Measurements from ENCODE around the gene IL1B.
"Not testable (repeated sequence)": the region's sequence is repeated elsewhere in the genome, so short reads cannot be mapped to it uniquely, and the experiment has no call there.

IL1B gene

DNA sequence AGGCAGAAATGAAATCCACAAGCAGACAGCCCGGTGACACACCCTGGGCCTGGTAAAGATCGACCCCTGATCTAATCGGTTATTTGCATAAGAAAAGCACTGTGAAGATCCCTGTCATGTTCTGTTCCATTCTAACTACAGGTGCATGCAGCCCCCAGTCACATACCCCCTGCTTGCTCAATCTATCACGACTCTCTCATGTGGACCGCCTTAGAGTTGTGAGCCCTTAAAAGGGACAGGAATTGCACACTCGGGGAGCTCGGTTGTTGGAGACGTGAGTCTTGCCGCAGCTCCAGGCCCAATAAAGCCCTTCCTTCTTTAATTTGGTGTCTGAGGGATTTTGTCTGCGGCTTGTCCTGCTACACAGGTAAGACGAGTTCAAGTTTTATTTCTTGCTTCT is 13.4 kb upstream of the IL1B start:
- no peak for DNase-seq

DNA sequence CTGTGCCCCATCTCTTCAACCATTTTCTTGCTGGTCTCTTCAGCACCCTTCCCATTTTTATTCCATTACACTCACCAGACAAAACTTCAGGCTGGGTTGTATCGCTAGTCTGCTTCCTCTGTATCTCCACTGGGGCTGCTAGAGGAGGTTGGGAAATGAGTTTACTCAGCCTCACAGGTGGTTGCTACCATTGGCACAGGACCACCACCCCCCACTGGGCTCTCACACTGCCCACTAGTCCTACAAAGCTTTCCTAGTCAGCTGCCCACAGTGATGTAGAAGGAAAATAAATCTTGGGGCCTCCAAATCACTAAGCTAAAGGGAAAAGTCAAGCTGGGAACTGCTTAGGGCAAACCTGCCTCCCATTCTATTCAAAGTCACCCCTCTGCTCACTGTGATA is 12.3 kb upstream of the IL1B start:
- DNase-seq = no peak

DNA sequence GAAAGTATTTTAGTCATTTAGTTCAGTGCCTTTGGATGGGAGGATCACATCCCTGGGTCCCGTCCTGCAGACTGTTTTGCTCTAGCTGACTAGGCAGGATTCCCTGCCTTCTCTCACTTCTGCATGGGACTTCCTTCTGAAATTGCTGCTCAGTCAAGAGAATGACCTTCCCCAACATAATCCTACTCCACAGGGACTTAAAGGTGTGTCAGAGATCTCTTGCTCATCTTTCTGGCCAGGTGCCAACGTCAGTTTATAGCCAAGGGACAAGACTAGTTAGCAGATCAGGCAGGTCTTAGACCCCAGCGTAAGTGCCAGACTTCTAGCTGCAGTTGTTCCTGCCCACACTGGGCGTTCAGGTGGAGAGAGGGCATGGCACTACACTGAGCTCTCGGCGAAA is 9.5 kb upstream of the IL1B start:
- DNase-seq = no peak

DNA sequence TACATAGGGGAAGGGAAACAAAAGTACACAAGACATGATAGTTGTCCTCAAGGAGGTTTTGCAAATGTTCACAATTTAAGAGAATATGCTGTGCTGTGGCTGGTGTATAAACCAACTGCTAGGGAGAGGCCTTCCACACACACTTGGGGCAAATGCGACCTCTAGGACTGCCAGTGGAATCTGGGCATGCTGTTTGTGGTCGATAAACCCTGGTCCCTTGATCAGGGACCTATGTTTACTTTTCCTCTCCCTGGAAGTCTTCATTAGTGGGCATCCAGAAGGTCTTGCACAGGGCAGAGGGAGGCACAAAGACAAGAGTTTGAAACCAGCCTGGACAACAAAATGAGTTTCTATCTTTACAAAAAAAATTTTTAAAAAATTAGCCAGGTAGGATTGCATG is 7.3 kb upstream of the IL1B start:
- no peak for DNase-seq

DNA sequence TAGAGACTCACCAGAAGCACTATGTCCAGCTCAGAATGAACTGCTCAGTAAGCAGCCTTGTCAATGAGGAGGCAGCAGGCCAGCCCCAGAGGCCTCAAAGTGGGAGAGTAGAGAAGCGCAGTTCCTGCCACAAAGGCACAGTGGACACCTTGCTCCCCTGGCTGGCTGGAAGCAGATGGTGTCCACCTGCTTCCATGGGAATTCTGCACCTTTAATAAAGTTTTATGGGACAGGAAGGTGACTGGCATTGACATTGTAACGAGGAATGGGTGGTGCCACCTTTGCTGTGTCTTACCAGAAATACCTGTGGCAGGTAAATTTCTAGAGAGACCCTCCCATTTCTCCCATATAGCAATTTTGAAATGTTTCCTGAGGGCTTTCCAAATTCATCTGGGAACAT is 6.7 kb upstream of the IL1B start:
- DNase-seq = no peak

DNA sequence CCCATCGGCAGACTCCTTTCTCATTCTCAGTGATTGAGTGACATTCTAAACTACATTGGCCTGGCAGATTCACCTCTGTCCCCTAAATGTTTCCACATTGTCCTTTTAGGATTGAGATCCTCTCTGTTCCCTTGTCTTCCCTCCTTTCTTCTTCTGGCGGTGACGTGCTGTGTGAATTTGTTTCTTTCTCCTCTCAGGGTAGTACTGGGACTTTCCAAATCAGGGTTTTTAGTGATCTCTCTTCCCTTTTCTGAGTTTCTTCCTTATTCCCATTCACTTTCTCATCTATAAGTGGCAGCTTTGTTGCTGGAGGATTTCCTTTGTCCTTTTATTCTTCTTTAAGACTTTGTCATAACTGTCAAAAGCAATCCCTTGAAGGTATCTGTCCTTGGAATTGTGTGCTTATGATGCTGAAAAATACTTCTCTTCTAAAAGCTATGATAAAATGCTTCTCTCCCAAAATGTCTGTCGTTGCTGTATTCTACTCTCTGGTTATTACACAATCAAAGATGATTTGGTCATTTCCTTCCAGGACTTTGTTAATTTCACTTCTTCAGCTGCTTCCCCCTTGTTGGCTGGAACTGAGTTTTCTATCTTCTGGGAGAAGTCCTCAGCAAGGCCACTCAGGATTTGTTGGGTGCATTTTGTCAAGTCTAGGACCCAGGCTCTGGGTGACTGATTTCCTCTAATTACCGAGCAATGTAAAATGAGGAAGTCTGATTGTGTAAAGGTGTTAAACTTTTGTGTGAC is 4.9 kb upstream of the IL1B start:
- peak; percentile 69 to 79 for DNase-seq

DNA sequence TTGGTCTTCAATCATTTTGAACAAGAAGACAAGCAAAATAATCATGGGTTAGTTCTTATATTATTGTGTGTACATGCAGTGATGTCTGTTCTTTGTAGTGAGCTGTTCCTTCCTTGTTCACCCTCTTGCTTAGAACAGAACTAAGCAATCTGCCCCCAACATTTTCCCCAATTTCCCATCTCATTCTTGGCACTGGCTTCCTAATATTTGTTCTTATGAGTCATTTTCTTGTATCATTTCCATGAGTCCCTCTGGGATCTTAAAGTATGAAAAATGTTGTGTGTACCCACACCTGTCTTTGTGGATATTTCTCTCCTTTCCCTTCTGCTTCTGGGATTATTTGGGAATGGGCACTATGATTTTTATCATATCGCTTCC is 3.5 kb upstream of the IL1B start:
- no peak for DNase-seq

DNA sequence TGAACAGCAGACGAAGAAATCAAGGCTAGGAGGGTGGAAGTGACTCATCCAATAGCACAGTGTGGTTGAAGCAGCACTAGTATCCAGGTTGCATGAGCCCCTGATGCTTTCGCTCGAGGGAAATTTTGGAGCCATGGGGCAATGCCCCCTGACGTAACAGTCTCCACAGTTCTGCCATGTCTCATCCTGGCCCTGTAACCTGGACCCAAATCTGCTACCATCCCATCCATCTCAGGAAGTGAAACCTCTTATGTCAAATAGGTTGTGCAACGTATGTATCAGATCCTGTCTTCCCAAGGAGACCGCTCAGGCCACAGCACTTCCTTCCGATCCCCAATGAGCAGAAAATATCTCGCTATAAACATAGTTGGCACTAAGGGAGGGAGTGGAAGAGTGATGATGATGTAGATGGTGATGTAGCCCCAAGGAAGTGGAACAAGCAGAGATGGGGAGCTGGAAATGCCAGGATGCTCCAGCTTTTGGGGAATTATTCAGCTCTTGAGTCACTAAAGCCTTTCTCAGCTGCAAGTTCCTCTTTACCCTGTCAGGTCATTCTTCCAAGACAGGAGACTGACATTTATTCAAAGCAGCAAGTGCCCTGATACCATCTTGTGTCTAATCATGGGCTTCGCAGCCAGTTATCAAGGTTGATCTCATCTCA is 3.0 kb upstream of the IL1B start:
- DNase-seq = peak; percentile 63 to 73

DNA sequence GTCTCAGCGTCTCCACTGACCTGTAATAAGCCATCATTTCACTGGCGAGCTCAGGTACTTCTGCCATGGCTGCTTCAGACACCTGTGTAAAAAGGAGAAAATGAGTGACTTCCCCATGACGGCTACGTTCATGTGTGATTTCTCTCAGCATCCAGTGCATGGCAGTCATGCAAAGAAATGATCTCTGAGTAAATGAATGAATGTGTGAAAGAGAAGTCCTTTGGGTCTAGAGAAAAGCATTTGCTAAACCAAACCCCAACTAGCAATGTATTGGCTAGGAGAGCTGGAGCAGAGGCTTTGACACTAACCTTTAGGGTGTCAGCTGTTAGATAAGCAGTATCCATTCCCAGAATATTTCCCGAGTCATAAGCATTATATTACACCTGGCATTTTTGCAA is 417 bp downstream of the IL1B start:
- no peak for DNase-seq

DNA sequence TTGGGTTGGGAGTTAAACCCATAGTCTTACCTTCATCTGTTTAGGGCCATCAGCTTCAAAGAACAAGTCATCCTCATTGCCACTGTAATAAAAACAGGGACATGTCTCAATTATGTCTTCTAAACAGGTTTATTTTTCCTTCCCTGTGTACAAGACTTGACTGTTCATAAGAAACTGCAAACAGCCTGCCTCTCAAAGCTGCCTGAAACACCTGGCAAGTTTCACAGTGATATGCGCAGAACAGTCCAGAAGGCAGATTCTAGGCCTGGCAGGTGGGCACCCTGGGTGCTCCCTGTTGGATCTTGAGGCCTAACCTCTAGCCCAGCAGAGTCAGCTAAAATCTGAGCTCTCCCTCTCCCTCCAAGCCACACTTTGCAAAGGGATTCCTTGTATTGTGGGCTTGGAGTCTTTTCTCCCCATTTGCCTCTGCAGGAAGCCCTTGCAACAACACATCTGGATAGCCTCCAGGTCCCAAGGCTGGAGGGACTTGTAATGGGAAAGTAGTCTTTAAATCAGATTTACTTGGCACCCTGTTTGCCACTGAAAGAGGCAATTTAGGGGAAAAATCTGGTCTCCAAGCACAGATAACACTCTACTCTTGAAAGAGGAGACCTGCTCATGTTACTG is 930 bp downstream of the IL1B start:
- DNase-seq = no peak

DNA sequence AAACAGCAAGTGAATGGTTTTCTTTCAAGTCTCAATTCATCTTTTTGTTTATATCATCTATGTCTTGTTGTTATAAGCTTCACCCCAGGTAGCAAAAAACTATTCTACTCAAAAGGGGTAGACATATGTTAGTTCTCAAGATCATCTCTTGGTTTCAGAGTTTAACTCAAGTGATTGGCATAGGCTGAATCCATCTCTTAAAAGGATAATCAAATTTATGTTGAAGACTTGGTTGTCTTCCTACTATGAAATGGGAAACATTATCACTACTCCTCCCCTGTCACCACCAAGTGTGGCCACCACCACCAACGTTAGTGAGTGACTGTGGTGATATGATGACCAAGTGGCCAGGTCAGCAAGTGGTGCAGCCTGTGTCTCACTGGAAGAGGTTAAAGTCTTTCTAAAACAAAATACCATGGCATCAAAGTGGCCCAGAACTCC is 1.5 kb downstream of the IL1B start:
- no peak for DNase-seq

DNA sequence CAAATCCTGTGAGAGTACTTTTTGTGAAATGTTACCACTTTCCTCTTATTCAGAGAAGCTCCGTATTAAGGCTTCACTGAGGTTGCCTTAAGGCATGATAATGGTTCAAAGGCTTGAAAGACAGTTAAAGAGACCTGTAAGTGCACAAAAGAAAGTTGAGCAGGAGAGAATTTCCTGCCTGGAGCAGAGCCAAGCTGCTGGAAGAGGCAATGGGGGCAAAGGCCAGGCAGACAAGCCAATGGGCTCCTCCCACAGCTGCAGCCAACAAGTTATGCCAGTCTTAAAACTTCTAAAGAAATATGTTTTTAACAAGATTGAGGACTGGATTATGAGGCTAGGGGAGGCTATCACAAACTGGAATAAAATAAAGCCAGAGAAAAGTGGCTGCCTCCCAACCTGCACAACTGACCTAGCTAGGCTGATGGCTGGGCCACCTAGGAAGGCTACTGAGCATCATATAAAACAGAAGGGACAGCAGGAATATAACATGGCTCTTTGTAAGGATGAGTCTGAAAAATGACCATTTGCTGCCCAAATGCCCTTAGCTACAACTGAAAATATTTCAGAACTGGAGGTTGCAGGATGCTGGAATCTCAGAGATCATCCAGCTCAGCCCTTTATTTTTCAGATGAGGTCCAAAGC is 2.1 kb downstream of the IL1B start:
- no peak for DNase-seq

DNA sequence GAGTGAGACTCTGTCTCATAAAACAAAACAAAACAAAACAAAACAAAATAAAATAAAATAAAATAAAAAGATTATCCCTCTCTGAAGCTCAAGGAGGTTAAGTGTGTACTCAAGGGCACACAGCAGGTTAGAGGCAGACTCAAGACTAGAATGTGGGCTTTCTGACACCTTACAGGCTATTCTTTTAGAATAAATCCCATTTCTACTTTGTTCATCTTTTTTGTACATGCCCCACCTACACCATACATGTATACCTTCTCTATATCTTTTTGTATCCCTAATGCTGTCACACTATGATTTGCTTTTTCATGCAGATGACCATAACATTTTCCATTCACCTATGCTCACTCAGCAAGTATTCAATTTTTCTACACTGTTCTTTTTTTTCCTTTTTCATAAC is 2.6 kb downstream of the IL1B start:
- no peak for DNase-seq

DNA sequence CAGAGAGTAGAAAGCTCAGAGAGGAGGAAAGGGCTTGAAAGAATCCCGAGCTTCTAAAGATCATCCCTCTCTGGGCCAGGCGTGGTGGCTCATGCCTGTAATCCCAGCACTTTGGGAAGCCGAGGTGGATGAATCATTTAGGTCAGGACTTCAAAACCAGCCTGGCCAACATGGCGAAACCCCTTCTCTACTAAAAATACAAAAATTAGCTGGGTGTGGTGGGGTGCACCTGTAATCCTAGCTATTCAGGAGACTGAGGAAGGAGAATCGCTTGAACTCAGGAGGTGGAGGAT is 3.0 kb downstream of the IL1B start:
- not testable (repeated sequence) for DNase-seq

DNA sequence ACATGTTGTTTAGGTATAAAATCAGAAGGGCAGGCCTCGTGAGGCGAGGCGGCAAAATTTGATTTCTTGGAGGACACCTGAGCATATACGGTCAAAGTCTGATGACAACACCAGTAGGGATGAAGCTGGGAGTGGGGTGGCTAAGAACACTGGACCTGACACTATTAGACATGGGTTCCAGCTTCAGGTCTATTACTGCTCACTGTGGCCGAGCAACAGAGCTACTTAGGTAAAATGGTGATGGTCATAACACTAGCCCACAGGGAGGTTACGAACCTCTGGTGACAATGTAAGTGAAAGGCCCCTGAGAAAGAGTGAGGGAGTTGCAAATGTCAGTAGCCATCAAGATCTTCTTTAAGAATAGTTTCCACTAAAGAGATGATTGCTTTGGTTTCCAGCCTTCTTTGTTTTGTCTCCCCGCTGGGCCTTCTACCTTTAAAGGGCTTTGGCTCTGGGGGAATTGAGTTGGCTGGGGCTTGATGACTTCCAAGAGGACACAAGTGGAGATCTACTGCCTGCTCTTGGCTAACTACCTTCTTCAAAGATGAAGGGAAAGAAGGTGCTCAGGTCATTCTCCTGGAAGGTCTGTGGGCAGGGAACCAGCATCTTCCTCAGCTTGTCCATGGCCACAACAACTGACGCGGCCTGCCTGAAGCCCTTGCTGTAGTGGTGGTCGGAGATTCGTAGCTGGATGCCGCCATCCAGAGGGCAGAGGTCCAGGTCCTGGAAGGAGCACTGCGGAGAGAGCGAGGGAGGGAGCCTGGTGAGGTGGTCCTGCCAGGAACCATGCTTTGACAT is 3.5 kb downstream of the IL1B start:
- DNase-seq = no peak

DNA sequence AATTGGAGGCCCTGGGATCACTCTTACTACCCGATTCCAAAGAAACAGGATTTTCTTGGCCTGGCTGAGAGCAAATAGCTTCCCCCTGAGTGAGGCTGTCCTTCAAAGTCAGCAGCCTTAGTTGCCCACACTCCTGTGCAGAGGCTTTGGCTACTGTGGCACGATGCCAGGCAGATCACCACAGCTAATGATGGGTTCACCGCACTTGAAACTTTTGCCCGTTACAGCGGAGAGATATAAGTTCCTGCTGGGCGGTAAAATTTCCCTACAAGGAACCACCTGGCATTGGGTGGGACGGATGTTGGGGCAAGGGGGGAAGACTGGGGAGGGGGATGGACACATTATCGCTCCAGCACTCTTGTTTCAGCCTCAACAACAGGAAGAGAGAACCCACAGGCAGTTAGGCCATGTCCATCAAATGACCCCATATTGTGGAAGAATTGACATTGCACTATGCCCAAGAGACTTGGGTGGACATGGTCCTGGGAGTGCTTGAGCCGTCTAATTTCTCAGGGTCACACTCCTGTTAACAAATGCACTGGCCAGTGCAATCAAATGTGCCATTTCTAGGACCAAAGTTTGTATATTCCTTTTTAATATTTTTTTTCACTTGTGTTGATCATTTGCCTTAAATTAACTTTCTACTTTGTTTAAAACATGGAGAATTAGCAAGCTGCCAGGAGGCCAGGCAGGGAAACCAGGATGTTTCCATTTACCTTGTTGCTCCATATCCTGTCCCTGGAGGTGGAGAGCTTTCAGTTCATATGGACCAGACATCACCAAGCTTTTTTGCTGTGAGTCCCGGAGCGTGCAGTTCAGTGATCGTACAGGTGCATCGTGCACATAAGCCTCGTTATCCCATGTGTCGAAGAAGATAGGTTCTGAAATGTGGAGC is 4.4 kb downstream of the IL1B start:
- peak; percentile 12 to 50 for DNase-seq

DNA sequence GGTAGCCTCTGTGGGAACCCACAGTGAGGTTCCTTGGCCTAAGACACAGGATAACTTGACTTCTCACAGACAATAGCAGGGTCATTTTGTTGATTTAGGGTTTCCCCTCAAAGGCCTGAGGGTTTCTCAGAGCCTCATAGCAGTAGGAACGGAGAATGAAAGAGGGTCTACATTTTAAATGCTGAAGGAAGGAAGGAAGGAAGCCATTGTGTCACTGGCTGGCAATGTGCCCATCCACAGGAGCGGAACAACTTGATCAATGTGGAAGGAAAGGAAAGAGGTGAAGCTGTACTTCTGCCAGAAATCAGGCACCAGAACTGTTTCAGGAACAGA is 5.1 kb downstream of the IL1B start:
- no peak for DNase-seq

DNA sequence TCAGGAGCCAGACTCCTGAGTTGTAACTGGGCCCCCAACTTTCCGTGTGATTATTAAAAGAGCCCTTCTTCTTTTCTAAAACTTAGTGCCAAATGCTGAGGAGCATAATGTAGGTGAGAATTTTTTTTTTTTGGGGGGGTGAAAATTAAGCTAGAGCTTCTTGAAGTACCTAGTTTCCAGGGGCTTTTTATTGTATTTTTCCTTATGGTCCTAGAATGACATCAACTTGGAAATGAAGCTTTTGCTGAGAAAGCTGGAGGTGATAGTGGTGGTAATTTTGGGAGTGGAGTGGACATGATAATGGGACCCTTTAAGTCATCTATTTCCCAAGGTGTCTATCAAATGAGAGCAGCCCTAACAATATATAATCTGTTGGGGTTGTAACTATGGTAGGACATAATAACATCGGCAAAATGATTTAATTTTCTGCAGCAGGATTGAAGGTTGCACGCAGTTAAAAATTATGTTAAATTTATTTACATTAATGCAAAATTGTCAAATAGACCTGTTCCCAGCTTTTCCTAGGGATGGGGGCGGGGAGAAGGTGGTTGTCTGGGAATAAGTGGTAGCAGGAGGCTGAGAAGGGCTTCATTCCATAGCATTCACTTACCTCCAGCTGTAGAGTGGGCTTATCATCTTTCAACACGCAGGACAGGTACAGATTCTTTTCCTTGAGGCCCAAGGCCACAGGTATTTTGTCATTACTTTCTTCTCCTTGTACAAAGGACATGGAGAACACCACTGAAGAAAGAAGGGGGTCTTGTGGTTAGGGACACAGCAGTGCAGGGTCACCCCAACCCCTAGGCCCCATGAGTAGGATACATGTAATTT is 5.7 kb downstream of the IL1B start:
- DNase-seq = no peak

DNA sequence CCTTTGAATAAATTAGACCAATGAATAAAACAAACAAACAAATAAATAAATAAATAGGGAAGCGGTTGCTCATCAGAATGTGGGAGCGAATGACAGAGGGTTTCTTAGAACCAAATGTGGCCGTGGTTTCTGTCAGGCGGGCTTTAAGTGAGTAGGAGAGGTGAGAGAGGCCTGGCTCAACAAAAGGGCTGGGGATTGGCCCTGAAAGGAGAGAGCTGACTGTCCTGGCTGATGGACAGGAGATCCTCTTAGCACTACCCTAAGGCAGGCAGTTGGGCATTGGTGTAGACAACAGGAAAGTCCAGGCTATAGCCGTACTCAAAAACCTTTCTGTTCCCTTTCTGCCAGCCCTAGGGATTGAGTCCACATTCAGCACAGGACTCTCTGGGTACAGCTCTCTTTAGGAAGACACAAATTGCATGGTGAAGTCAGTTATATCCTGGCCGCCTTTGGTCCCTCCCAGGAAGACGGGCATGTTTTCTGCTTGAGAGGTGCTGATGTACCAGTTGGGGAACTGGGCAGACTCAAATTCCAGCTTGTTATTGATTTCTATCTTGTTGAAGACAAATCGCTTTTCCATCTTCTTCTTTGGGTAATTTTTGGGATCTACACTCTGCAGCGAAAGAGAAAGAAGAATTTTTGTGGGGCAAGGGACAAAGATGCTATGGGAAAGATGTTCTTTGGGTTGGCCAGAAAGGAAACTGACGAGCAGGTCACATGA is 6.5 kb downstream of the IL1B start:
- DNase-seq = no peak

DNA sequence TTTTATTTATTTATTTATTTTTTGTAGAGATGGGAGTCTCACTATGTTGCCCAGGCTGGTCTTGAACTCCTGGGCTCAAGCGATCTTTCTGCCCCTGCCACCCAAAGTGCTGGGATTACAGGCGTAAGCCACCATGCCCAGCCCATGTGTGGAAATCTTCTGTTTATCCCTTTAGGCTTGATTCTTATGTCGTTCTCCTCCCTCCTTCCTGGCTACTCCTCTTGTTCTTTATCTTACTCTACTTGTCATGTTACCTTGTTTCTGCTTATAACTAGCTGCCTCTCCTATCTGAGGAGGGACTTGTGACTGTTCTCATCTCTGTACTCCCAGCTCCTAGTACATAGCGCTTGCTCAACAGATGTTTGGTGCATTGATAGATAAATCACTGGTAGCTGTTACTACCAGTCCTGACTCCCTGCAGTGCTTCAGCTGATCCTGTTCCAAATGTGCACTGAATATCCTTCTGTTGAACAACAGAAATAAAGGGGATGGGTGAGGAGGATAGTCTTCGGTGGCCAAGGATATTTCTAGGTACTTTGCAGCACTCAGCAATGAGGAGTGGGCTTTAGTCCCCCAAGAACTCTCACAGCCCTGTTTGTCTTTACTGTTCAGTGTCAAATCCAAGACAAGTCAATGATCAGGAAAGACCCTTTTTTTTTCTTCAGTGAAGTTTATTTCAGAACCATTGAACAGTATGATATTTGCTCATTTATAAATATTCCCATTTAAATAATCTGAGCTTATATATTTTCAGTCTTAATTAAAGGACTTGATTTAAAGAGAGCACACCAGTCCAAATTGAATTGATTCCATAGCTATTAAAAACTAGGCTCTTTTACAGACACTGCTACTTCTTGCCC is 7.2 kb downstream of the IL1B start:
- no peak for DNase-seq

Measured in AML-193 (cell line).